GM21526 (cell line): ENCODE results near the gene MYCN.

Source experiments
- ATAC-seq: cut with Tn5 transposase; IDR thresholded peaks from one replicate; pipeline ENCODE4 v1.9.1; 2021; ENCODE audit warnings: moderate library complexity; ENCODE audit not compliant: unreplicated experiment, low FRiP score

The MYCN gene

GRCh38 chr2:15974565-15975260 is 34.4 kb downstream of the MYCN start:
- no peak for ATAC-seq

- no peak for ATAC-seq
These were observed 34.9 kb downstream of the MYCN start for GRCh38 chr2:15975261-15975600.

- ATAC-seq: no peak
These were observed 35.3 kb downstream of the MYCN start for GRCh38 chr2:15975676-15976075.

GRCh38 chr2:15976354-15976753 is 36.0 kb downstream of the MYCN start:
- no peak for ATAC-seq

- ATAC-seq: no peak
These were observed 38.9 kb downstream of the MYCN start for GRCh38 chr2:15979051-15979758.

GRCh38 chr2:15979759-15980604 is 39.6 kb downstream of the MYCN start:
- ATAC-seq: no peak

GRCh38 chr2:15980605-15981098 is 40.3 kb downstream of the MYCN start:
- no peak for ATAC-seq

- ATAC-seq: no peak
These were observed 41.3 kb downstream of the MYCN start for GRCh38 chr2:15981646-15982045.

GRCh38 chr2:15982285-15983044 is 42.1 kb downstream of the MYCN start:
- no peak for ATAC-seq

- no peak for ATAC-seq
These were observed 43.1 kb downstream of the MYCN start for GRCh38 chr2:15983496-15983895.

- ATAC-seq: no peak
These were observed 44.3 kb downstream of the MYCN start for GRCh38 chr2:15984368-15985255.

GRCh38 chr2:15985531-15985930 is 45.2 kb downstream of the MYCN start:
- ATAC-seq: no peak

- no peak for ATAC-seq
These were observed 45.8 kb downstream of the MYCN start for GRCh38 chr2:15986068-15986560.

GRCh38 chr2:15986644-15987043 is 46.3 kb downstream of the MYCN start:
- no peak for ATAC-seq

- ATAC-seq: no peak
These were observed 48.4 kb downstream of the MYCN start for GRCh38 chr2:15988733-15989132.

- no peak for ATAC-seq
These were observed 49.2 kb downstream of the MYCN start for GRCh38 chr2:15989559-15989958.

GRCh38 chr2:15990151-15991101 is 50.1 kb downstream of the MYCN start:
- ATAC-seq: no peak

GRCh38 chr2:15991231-15991630 is 50.9 kb downstream of the MYCN start:
- ATAC-seq: no peak
